ENCODE data around the gene FAM162B.
"Not testable (repeated sequence)": the region's sequence is repeated elsewhere in the genome, so short reads cannot be mapped to it uniquely, and the experiment has no call there.

FAM162B gene

DNA sequence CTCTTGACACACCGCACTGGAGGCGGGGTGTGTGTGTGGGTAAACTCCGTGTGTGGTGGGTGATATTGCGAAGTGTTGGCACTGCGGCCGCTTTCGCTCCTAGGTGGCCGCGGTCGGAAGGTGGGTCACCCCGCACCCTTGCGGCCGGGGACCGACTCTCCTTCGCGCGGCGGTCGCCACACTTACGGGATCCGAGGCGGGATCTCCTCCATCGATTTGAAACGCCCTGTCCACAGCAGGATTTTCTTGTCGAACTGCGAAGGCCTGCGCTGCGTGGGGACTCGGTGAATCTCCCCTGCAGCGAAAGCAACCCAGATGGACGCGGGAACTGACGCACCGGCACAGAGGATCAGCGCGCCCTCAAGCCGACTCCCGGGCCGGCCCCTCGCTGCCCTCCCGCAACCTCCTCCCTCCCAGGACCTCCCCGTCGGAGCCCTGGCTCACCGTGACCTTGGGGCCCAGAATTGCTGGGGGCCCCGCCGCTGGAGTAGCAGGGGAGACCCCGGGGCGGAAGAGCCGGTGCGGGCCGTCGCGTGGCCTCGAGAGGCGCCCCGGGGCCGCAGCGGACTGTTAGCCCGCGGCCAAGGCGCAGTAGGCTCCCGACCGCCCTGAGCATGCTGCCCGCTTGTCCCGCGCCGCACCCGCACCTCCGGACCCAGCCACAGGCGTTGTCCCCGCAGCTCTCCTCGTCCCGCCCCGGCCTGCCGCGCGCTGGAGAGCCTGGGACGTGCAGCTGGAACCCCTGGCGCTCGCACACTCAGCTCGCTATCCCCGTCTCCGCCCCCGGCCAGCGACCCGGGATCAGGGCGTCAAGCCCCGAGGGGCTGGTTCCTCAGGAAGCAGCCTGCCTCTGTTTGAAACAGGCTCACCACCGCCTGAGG, at the start of gene FAM162B:
Gene FAM162B, minus strand, starts transcription at position 759 of the 881 bp plus-strand sequence. Its CDS starts 143 bp downstream, at position 616.
- no peak for DNase-seq

- no peak for DNase-seq
These were observed 46.6 kb upstream of the FAM162B start for GRCh38 chr6:116812051-116812650.

- DNase-seq, result no peak
These were observed 36.5 kb upstream of the FAM162B start for GRCh38 chr6:116801971-116802370.

GRCh38 chr6:116799945-116800344, 34.4 kb upstream of the FAM162B start:
- DNase-seq, result no peak

DNA sequence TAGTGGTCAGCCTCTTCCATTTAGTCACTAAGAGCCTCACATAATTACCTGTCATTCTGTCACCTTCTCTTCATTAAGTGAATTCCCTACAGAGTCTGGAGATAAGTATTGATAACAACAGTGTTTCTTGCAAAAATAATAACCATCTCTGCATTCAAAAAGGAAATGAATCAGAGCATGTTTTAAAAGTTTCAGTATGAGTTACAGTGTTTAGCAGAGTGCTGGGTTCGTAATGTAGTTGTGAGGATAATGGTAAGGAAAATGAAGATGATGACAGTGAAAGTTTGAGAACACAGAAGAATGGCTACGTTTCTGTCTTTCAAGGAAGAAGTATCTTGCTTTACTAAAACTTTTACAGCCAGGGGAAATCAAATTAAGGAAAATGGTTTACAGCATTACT, 32.1 kb upstream of the FAM162B start:
- no peak for DNase-seq

DNA sequence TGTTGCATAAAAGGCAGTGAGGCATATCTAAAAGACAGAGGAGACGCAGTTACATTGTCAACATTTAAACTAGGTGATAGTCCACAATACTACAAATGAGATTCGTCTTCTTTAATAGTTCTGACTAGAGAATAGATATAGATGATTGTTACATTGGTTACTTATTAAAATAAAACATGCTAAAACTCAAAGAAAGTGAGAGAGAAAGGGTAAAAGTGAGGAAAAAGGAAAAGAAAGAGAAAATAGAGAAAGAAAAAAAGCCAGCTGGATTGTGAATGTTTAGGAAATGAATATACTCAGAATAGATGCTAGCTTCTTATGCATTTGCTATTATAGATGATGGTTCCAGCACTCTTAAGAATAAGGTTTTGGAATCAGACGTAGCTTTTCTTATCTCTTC, 27.7 kb upstream of the FAM162B start:
- DNase-seq, result no peak

GRCh38 chr6:116783852-116784251, 18.3 kb upstream of the FAM162B start:
- DNase-seq, result no peak

GRCh38 chr6:116779573-116780164, 14.2 kb upstream of the FAM162B start:
- DNase-seq, result no peak

DNA sequence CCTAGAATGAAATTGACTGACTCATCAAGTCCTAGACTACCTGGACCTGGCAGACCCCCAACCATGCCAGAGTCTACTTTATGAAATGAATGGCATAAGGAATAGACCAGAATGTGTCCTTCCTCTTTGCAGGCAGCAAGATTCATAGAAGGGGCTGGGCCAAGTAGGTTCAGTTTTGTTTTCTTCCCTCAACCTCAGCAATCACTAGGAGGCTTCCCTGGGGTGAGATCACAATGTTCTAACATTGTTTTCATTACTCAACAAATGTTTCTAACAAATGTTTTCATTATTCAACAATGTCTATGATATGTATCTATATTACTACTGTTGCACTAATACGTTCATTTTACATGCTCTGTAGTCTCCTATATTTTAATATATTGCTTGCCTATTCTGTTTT, 8.4 kb upstream of the FAM162B start:
- DNase-seq, result no peak

DNA sequence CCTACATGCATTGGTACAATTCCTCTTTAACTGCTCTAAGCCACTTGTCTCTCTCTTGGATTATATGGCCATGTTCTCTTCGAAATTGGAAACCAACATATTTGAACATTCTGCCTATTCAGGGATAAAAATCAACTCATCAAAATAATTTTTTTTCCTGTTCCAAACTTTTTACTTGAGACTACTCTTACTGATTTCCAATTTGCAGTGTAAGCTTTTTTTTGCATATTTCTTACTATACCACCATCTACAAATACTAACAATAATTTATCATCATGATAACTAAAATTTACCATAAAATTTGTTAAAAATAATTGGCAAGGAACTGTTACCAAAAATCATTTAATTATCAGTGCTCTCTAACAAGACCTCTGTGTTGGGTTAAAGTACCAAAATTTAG, 6.9 kb upstream of the FAM162B start:
- DNase-seq, result no peak

GRCh38 chr6:116767715-116768114, 2.2 kb upstream of the FAM162B start:
- DNase-seq, result no peak

DNA sequence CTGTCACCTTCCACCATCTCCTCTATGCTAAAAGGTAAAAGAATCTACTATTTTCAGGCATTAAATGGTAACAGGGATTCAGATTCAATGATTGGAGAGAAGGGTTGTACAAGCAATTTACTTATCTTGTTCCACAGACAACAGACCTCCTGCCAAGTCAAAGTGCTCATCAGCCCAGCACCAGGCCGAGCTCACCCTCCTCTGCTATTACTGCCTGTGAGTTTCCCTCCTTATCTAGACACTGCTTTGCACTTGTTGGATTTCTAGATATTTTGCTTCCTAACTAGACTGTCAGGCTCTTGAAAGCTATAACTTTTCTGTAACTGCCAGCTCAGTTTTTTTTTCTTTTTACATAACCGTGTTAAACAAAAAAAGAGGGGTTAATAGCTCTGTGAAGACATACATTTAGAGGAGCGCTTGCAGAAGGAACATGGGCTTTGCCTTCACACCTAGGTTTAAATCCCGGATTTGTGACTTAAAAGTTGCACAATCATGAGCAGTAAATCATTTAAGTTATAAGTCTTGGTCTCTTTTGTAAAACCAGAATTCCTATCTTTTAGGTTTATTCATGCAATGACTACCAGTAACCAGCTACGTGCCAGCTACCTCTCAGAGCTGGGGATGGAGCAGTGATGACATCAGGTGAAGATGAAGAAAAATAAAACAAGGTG, 1.1 kb upstream of the FAM162B start:
- no peak for DNase-seq

- no peak for DNase-seq
These were observed 924 bp downstream of the FAM162B start for GRCh38 chr6:116764629-116764960.

DNA sequence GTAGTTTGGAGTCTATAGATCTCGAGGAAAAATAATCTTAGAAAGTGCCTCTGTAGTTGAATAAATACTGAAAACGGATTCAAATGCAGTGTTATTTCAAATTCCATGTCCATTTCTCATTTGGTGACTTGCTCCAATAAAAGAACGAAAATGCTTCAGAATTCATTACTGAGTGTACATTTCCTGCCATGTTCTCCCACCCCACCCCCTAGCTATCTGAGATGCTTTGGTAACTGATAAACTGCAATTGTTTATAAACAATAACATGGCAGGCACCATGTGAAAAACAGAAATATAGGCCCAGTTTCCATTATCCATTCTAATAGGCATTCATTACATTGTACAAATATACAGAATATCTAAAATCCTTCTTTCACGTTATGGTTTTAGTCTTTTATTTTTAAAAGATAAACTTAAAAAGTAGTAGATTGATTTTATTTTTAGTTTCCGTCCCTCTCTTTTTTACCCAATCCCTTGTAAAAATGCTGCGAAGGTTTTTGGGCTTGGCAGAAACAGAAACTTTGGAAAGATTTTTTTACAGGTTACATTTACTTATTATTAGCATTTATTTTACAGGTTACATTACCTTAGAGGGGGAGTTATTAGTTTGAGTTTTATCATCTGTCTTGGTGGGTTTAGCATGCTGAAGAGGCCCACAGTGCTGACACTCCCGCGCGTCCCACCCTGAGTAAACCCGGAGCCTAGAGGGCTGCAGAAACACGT, 1.5 kb downstream of the FAM162B start:
- no peak for DNase-seq

- no peak for DNase-seq
These were observed 2.5 kb downstream of the FAM162B start for GRCh38 chr6:116763048-116763447.

- DNase-seq, result no peak
These were observed 3.3 kb downstream of the FAM162B start for GRCh38 chr6:116762235-116762634.

GRCh38 chr6:116761779-116762178, 3.7 kb downstream of the FAM162B start:
- no peak for DNase-seq

DNA sequence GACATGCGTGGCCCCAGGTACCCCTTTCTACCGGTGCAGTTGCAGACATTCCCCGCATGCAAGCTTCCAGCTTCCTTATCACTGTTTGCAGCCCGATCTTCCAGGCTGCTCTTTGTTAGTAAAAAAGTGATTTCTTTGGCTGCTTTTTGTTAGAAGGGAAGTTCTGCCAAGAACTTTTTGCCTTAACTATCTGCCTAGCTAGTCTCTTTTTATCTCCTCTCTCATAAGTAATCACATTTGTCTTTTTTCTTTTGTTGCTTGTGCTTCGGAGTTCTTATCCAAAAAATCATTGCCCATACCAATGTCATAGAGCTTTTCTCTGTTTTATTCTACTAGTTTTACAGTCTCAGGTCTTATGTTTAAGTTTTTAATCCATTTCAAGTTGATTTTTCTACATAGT, 20.3 kb downstream of the FAM162B start:
- DNase-seq, result no peak

DNA sequence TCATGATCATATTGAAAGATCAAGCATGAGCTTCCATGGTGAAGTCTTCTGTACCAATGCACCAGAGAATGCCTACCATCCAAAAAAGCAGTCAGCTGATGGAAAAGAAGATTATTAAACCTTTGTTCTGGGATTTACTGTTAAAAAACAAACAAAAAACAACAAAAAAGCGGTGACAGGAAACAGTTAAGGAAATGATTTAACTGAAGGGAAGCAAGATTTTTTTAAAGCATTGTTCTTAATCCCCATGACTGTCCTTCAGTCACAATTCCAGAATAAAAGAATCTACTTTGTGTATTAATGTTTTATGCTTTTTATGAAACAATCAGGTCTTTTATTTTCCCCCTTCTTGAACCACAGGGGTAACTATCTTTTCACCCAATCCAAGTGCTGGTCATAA, 23.9 kb downstream of the FAM162B start:
- DNase-seq, result no peak

DNA sequence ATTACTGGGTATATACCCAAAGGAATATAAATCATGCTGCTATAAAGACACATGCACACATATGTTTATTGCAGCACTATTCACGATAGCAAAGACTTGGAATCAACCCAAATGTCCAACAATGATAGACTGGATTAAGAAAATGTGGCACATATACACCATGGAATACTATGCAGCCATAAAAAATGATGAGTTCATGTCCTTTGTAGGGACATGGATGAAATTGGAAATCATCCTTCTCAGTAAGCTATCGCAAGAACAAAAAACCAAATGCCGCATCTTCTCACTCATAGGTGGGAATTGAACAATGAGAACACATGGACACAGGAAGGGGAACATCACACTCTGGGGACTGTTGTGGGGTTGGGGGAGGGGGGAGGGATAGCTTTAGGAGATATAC, 25.0 kb downstream of the FAM162B start:
- not testable (repeated sequence) for DNase-seq

GRCh38 chr6:116737004-116737403, 28.5 kb downstream of the FAM162B start:
- no peak for DNase-seq

DNA sequence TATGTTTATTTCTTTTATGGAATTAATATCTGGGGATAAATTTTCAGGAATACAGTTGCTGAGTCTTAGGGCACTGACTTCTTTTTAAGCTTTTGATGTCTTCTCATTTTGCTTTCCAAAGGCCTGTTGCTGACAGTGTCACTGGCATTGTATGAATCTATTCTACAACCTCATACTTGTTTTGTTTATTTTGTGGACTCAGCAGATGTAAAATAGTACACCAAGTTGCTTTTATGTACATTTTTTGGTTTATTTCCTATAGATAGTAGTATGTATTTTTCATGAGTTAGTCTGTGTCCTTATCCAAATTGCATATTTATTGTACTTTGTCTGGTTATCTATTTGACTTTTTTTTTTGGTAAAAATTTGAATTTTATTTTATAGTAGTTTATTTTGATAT, 35.0 kb downstream of the FAM162B start:
- DNase-seq, result no peak

GRCh38 chr6:116726947-116727346, 38.6 kb downstream of the FAM162B start:
- no peak for DNase-seq

All from activated CD4-positive, CD25-positive, alpha-beta regulatory T cell treated with anti-CD3 and anti-CD28 coated beads, Interleukin-2, amount 50 U/mL, for 72 hours (primary cell).